ENCODE measurements around the gene TBC1D14. TPM values are rescaled to one million over a fixed set of nuclear protein-coding genes. Genes with fewer than 3 reads are reported as not detected.

The TBC1D14 gene
- total RNA-seq, 4 donors from 2014 or later: 39.0 to 48.4 (median 43.7) TPM

DNA sequence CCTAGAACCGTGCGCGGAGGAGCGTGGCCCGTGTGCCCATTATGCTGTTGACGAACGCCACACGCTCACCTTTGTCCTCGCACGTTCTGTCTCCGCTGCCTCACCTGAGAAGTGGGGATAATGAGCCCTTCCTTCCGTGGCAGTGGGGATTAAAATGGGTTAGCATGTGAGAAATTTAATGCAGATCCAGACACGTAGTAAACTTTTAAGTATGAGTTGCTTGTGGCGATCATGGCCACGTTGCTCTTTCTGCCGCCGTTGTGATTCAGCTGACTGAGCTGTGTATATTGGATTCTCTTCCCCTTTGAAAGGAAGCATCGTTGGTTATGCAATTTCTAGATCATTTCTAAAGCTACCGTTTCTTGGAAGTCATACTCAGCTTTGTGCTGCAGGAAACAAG is 16.5 kb downstream of the TBC1D14 start:
- TF ChIP-seq, protein P1, sequence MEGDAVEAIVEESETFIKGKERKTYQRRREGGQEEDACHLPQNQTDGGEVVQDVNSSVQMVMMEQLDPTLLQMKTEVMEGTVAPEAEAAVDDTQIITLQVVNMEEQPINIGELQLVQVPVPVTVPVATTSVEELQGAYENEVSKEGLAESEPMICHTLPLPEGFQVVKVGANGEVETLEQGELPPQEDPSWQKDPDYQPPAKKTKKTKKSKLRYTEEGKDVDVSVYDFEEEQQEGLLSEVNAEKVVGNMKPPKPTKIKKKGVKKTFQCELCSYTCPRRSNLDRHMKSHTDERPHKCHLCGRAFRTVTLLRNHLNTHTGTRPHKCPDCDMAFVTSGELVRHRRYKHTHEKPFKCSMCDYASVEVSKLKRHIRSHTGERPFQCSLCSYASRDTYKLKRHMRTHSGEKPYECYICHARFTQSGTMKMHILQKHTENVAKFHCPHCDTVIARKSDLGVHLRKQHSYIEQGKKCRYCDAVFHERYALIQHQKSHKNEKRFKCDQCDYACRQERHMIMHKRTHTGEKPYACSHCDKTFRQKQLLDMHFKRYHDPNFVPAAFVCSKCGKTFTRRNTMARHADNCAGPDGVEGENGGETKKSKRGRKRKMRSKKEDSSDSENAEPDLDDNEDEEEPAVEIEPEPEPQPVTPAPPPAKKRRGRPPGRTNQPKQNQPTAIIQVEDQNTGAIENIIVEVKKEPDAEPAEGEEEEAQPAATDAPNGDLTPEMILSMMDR (IDR thresholded peaks at IDR 0.05; ENCODE audit: low read depth): no peak

DNA sequence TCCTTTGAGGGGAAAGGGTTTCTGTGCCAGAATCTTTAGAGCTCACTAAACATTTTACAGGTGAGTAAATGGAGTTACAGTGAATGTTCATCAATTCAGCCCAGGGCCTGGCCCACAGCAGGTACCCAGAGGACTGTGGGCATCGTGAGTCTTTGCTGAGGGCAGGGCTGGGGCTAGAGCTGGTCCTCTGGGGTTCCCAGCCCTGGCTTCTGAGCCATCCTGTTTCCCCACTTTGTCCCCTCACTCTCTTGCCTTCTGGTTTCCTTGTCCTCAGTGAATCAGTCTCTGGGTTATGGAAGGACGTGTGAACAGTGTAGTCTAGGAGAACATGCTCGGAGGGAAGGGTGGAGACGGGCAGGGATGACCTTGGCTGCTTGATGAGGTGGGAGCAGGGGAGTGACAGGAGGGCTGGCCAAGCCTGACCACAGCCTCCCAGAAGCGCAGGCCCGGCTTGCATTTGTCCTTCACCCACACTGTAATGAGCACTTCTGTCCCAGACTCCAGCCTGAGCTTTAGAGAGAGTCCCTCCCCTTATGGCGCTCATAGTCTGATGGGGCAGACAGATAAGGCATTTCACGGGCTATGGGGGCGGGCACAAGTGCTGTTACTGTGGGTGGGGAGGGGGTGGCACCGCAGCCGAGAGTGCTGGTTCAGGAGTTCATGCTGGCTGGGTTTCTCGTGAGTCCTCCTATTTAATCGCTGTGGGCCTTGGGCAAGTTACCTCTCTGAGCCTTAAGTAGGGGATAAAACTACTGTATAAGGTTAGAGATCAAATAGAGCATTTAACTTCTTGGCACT is 17.3 kb downstream of the TBC1D14 start:
- TF ChIP-seq, protein P1 (IDR thresholded peaks at IDR 0.05; ENCODE audit: low read depth): no peak

DNA sequence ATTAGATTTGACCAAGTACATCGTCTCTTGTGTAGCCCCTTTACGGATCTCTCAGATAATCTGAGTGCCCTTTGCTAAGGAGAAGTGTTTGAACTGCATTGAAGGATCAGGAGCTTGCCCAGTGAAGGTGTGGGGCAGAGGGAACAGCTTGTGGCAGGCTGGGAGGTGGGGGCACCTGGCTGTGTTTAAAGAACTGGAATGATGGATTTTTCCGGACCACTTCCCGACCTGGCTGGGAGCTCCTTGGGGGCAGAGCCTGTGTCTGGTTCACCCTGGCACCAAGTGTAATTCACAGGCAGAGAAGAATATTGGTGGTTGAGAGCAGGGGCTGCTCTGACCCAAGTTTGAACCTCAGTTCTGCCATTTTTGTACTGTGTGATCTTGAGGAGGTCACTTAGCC is 18.5 kb downstream of the TBC1D14 start:
- TF ChIP-seq, protein P1 (IDR thresholded peaks at IDR 0.05; ENCODE audit: low read depth): no peak

DNA sequence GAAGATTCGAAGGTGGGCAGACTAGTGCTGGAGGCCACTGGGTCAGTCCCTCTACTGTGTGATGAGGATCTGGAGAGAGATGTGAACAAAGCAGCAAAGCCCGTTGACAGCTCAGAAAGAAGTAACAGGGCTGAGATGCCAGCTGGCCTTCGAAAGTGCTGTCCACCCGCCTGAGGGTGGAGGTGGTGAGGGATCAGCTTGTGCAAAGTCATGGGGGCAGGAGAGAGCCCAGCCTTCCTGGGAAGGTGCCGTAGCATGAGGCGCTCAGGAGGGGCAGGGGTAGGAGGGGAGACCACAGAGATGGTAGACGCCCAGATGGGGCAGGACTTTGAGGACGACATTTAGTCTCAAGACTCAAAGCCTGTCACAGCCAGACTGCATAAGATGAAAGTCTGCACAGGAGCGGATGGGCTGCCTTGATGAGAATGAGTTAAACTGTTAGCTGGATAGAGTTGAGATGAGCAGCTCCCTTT is 19.7 kb downstream of the TBC1D14 start:
- TF ChIP-seq, protein P1 (IDR thresholded peaks at IDR 0.05; ENCODE audit: low read depth): no peak

DNA sequence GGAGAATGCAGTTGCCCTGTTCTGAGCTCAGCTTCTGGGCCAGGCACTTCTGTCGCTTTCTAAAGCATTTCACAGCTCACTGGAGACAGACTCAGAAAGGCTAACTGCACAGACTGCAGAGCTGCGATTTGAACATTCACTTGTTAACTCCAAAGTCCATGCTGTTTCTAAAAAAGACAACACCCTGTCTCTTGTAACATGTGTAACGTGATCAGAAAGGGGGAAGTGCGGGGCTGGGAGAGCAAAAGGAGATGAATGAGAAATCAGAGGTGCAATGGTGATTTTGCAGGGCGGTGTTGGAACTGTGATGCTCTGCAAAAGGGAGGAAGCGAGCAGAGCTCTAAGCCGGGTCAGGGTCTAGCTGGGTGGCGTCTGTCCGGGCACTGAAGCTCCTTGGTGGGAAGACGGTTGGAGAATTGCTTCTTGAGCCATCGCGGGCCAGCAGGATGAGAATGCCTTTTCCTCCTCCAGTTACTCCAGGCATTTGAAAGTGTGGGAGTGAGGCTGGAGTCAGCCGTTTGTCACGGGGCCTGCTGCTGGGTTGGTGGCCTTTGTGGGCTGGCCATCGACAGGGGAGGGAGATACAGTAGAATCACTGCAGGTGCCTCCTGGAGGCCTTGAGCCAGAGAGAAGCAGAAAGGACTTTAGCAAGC is 20.3 kb downstream of the TBC1D14 start:
- TF ChIP-seq, protein P1 (IDR thresholded peaks at IDR 0.05; ENCODE audit: low read depth): no peak

DNA sequence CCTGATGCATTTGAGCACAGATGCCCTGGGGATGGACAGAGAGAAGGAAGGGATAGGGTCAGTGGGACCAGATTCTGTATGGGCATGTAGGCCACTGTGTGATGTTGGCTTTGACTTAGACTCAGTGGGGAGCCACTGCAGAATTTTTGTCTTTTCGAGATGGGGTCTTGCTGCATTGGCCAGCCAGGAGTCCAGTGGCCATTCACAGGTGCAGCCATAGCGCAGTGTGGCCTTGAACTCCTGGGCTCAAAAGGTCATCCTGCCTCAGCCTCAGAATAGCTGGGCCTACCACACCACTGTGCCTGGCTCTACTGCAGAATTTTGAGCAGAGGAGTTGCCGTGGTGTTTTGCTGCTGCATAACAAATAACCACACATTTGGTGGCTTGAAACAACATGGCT is 22.8 kb downstream of the TBC1D14 start:
- TF ChIP-seq, protein P1 (IDR thresholded peaks at IDR 0.05; ENCODE audit: low read depth): no peak

DNA sequence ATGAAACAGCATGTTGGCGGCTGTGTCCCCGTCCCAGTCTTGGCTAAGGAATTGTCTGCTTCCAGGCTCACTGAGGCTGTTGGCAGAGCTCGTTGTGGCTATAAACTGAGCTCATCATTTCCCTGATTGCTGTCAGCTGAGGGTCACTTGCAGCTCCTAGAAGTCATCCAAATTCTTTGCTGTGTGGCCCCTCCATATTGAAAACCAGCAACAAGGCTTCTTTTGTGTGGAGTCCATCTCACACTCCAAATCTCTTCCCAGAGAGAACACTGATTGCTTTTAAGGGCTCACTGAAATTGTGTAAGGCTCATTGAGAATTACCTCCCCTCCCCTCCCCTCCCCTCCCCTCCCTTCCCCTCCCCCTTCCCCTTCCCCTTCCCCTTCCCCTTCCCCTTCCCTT is 23.3 kb downstream of the TBC1D14 start:
- TF ChIP-seq, protein P1 (IDR thresholded peaks at IDR 0.05; ENCODE audit: low read depth): no peak

All from subcutaneous adipose tissue (tissue), 4 donors.